ENCODE measurements around the gene MAST4.
"Not testable (repeated sequence)": the region's sequence is repeated elsewhere in the genome, so short reads cannot be mapped to it uniquely, and the experiment has no call there.

Gene MAST4

GRCh38 chr5:66818304-66818934 is 222.2 kb downstream of the MAST4 start:
- DNase-seq, result no peak

- DNase-seq, result no peak
Observed at GRCh38 chr5:66818935-66819328, 222.7 kb downstream of the MAST4 start.

- no peak for DNase-seq
Observed at GRCh38 chr5:66820630-66821207, 224.5 kb downstream of the MAST4 start.

GRCh38 chr5:66821688-66822429 is 225.7 kb downstream of the MAST4 start:
- DNase-seq, result peak in 1 of 2 experiments; percentile 60

- DNase-seq, result not testable (repeated sequence)
Observed at GRCh38 chr5:66822906-66823305, 226.7 kb downstream of the MAST4 start.

GRCh38 chr5:66824476-66824875 is 228.3 kb downstream of the MAST4 start:
- no peak for DNase-seq

- DNase-seq, result no peak
Observed at GRCh38 chr5:66826263-66826662, 230.1 kb downstream of the MAST4 start.

GRCh38 chr5:66826696-66827095 is 230.5 kb downstream of the MAST4 start:
- DNase-seq, result no peak

- DNase-seq, result no peak
Observed at GRCh38 chr5:66828046-66828547, 231.9 kb downstream of the MAST4 start.

- peak; percentile 18 to 42 for DNase-seq
Observed at GRCh38 chr5:66828548-66829357, 232.6 kb downstream of the MAST4 start.

- DNase-seq, result no peak
Observed at GRCh38 chr5:66829358-66829674, 233.1 kb downstream of the MAST4 start.

GRCh38 chr5:66829826-66830225 is 233.6 kb downstream of the MAST4 start:
- no peak for DNase-seq

GRCh38 chr5:66830636-66831035 is 234.4 kb downstream of the MAST4 start:
- DNase-seq, result no peak

- DNase-seq, result no peak
Observed at GRCh38 chr5:66839636-66840185, 243.5 kb downstream of the MAST4 start.

- DNase-seq, result no peak
Observed at GRCh38 chr5:66840511-66841013, 244.4 kb downstream of the MAST4 start.

GRCh38 chr5:66841264-66841663 is 245.1 kb downstream of the MAST4 start:
- DNase-seq, result no peak

- no peak for DNase-seq
Observed at GRCh38 chr5:66842540-66842939, 246.3 kb downstream of the MAST4 start.

GRCh38 chr5:66843065-66843464 is 246.9 kb downstream of the MAST4 start:
- no peak for DNase-seq

GRCh38 chr5:66848749-66849641 is 252.8 kb downstream of the MAST4 start:
- DNase-seq, result no peak

- no peak for DNase-seq
Observed at GRCh38 chr5:66849803-66850202, 253.6 kb downstream of the MAST4 start.

GRCh38 chr5:66850354-66851075 is 254.3 kb downstream of the MAST4 start:
- DNase-seq, result no peak
